Endothelial cell (in vitro differentiated cells): ENCODE data around the gene FTO. TPM values are rescaled to one million over a fixed set of nuclear protein-coding genes. Genes with fewer than 3 reads are reported as not detected.

ENCODE experiments used
- DNase-seq: peaks from one replicate; pipeline ENCODE4 v3.0.0; 2021; ENCODE audit warnings: low spot score
- H3K27ac Mint-ChIP-seq: one replicate; pipeline ENCODE4 v1.8.0; 2021; ENCODE audit warnings: mixed read lengths, inconsistent platforms; ENCODE audit not compliant: unreplicated experiment
- H3K27me3 Mint-ChIP-seq: one replicate; pipeline ENCODE4 v1.8.0; 2021; ENCODE audit warnings: mild to moderate bottlenecking, moderate library complexity, mixed read lengths, inconsistent platforms; ENCODE audit not compliant: unreplicated experiment
- H3K36me3 Mint-ChIP-seq: one replicate; pipeline ENCODE4 v1.8.0; 2021; ENCODE audit warnings: mild to moderate bottlenecking, low read depth, mixed read lengths, inconsistent platforms; ENCODE audit not compliant: unreplicated experiment
- H3K4me1 Mint-ChIP-seq: one replicate; pipeline ENCODE4 v1.8.0; 2021; ENCODE audit warnings: mild to moderate bottlenecking, mixed read lengths, inconsistent platforms; ENCODE audit not compliant: unreplicated experiment
- H3K4me3 Mint-ChIP-seq: one replicate; pipeline ENCODE4 v1.8.0; 2021; ENCODE audit warnings: mild to moderate bottlenecking, mixed read lengths, inconsistent platforms; ENCODE audit not compliant: unreplicated experiment
- H3K9me3 Mint-ChIP-seq: one replicate; pipeline ENCODE4 v1.8.0; 2021; ENCODE audit warnings: mixed read lengths, inconsistent platforms; ENCODE audit not compliant: unreplicated experiment
- total RNA-seq: library from RNA; stranded (reverse); fragmentation: NEBNext Ultra II Directional; extraction: Animal tissue kit (Norgen Biotek cat#: 25700); gene quantifications from one replicate; pipeline ENCODE4 v1.2.1, GENCODE V29; 2021; ENCODE audit not compliant: unreplicated experiment
- TF ChIP-seq, protein P1 (sequence below): fragments of 200-600 bp; sonication (generic); IDR thresholded peaks from one replicate; pipeline ENCODE4 v1.5.0; 2021; ENCODE audit warnings: antibody characterized with exemption; ENCODE audit not compliant: unreplicated experiment

Gene FTO
- total RNA-seq, 1 donor from 2014 or later: 83.8 TPM

DNA sequence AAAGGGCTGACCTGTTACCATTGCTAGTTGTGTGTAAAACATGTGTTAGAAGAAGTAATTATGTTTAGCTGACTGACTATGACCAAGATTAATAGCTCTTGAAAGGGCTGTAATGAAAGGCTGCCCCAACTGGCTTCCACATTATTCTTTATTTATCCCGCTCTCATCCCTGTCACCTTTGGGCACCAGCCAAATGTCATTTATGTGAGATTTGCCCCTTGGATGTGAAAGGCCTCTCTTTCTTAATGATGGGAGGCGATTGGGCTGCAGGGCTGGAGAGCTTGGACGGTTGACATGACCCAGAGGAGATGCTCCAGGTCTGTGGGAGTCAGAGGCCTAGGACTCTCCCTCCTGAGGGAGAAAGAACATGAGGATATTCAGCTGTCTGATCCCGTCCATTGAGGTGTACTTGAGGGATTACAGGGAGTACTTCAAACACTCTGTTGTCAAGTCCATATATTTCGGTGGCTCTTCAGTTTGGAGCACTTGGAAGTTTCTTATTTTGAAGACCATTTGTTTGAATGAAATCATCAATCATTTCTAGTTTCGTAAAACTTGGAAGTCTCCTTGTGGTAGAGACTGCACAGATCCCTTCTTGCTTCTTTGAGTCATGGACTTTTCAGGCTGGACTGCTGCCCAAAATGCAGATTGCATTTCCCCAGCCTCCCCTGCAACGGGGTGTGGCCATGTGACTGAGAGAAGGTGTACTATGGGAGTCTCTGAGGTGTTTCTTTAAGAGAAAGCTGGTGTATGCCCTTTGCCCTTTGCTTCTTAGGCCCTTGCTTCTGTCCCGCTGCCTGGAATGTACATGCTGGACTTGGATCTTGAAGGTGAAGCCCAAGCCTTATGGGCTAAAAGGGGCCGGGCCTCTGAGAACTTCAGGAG is 51.3 kb downstream of the FTO start:
- Mint-ChIP-seq H3K27ac (no peak overlapping the region), H3K36me3 (peaks cover 4% of the 10 kb centered on the region), H3K9me3 (no peaks in the 10 kb centered on the region), H3K4me3 (no peak overlapping the region), H3K4me1 (peaks cover 28% of the 10 kb centered on the region), H3K27me3 (no peaks in the 10 kb centered on the region)
- DNase-seq: no peak
- TF ChIP-seq, protein P1, sequence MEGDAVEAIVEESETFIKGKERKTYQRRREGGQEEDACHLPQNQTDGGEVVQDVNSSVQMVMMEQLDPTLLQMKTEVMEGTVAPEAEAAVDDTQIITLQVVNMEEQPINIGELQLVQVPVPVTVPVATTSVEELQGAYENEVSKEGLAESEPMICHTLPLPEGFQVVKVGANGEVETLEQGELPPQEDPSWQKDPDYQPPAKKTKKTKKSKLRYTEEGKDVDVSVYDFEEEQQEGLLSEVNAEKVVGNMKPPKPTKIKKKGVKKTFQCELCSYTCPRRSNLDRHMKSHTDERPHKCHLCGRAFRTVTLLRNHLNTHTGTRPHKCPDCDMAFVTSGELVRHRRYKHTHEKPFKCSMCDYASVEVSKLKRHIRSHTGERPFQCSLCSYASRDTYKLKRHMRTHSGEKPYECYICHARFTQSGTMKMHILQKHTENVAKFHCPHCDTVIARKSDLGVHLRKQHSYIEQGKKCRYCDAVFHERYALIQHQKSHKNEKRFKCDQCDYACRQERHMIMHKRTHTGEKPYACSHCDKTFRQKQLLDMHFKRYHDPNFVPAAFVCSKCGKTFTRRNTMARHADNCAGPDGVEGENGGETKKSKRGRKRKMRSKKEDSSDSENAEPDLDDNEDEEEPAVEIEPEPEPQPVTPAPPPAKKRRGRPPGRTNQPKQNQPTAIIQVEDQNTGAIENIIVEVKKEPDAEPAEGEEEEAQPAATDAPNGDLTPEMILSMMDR: no peak

- H3K27me3 Mint-ChIP-seq: peaks cover 1% of the 10 kb centered on the region
- TF ChIP-seq, protein P1: no peak
- H3K27ac Mint-ChIP-seq: peak overlapping the region; percentile 85
- H3K4me1 Mint-ChIP-seq: peaks cover 28% of the 10 kb centered on the region
- no peak overlapping the region for H3K4me3 Mint-ChIP-seq
- H3K36me3 Mint-ChIP-seq: peaks cover 4% of the 10 kb centered on the region
- no peaks in the 10 kb centered on the region for H3K9me3 Mint-ChIP-seq
- DNase-seq: no peak
Measured at GRCh38 chr16:53756275-53756996, 52.5 kb downstream of the FTO start.

GRCh38 chr16:53757971-53758609 is 54.1 kb downstream of the FTO start:
- DNase-seq: no peak
- Mint-ChIP-seq H3K9me3 (no peaks in the 10 kb centered on the region), H3K27me3 (peaks cover 1% of the 10 kb centered on the region), H3K27ac (no peak overlapping the region), H3K4me1 (peaks cover 30% of the 10 kb centered on the region), H3K36me3 (peaks cover 4% of the 10 kb centered on the region), H3K4me3 (no peak overlapping the region)
- TF ChIP-seq, protein P1: no peak

DNA sequence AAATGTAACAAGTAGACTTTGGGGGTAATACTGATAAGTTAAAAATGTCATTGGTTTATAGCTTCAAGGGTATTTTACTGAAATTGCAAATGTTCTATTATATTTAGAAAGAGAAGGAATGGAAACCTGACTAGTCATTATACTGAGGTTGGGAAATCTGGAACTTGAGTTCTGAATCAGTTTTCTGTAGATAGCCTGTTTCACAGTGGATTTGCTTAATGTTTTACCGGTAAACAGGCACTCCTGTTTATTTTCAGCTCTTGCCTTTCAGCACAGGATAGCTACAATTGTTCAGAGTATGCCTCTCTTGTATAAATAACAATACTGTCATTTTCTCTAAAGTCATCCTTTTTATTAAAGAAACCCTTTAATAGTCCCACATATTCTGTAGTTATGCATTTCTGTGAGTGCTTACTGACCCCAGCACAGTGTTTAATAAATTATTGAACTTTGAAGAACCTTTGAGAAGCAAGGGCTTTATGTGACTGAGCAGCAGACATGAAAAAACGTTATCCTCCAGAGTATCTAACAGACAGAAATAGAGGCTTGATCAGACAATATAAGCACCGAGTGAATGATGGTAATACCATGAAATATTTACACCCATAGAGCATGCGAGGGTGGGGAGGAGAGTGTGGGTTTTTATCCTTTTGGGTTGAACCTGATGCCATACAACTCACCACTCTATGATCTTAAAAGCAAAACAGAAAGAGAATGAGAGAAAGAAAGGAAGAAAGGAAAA is 58.2 kb downstream of the FTO start:
- Mint-ChIP-seq H3K27ac (no peak overlapping the region), H3K4me3 (no peak overlapping the region)
- DNase-seq: no peak

More for the DNA sequence above, 58.2 kb downstream of the FTO start:
- TF ChIP-seq, protein P1: no peak
- H3K36me3 Mint-ChIP-seq: peaks cover 4% of the 10 kb centered on the region
- no peaks in the 10 kb centered on the region for H3K9me3 Mint-ChIP-seq
- peaks cover 2% of the 10 kb centered on the region for H3K27me3 Mint-ChIP-seq
- peaks cover 12% of the 10 kb centered on the region for H3K4me1 Mint-ChIP-seq
